Aorta (tissue), 5 donors: Measurements from ENCODE around the gene ANKRD33B. TPM values are rescaled to one million over a fixed set of nuclear protein-coding genes. Genes with fewer than 3 reads are reported as not detected.

Experiments
- ATAC-seq: fragments of 200-7000 bp; cut with Tn5 transposase; one replicate; pipeline ENCODE4 v1.9.1; 2022; ENCODE audit warnings: moderate library complexity; ENCODE audit not compliant: low FRiP score
- DNase-seq, 2 donors: peaks; one replicate each; pipeline ENCODE4 v3.0.0-alpha.2; 2020
- H3K27ac ChIP-seq, 2 donors: one replicate each; pipeline ENCODE4 v1.5.1; 2013; ENCODE audit warnings: low read length in 2 of 2, mild to moderate bottlenecking in 2 of 2, moderate library complexity in 2 of 2, control low read depth in 1 of 2, inconsistent platforms in 1 of 2, low read depth in 1 of 2
- H3K27me3 ChIP-seq, 2 donors: one replicate each; pipeline ENCODE4 v1.6.1; 2013; ENCODE audit warnings: control low read depth in 1 of 2, low read length in 1 of 2, mild to moderate bottlenecking in 1 of 2, moderate library complexity in 1 of 2; ENCODE audit not compliant: insufficient read depth in 2 of 2, control insufficient read depth in 1 of 2
- H3K36me3 ChIP-seq, 2 donors: one replicate each; pipeline ENCODE4 v1.6.1; 2013; ENCODE audit warnings: control low read depth in 1 of 2, low read length in 1 of 2, mild to moderate bottlenecking in 1 of 2; ENCODE audit not compliant: insufficient read depth in 2 of 2, control insufficient read depth in 1 of 2
- H3K4me1 ChIP-seq, 2 donors: one replicate each; pipeline ENCODE4 v1.6.1; 2013; ENCODE audit warnings: low read length in 2 of 2, control low read depth in 1 of 2, mild to moderate bottlenecking in 1 of 2, moderate library complexity in 1 of 2; ENCODE audit not compliant: insufficient read depth in 2 of 2, control insufficient read depth in 1 of 2
- H3K4me3 ChIP-seq, 2 donors: one replicate each; pipeline ENCODE4 v1.5.1; 2013; ENCODE audit warnings: low read length in 2 of 2, control low read depth in 1 of 2, mild to moderate bottlenecking in 1 of 2
- H3K9me3 ChIP-seq: one replicate; pipeline ENCODE4 v1.6.1; 2013; ENCODE audit warnings: mild to moderate bottlenecking, low read length; ENCODE audit not compliant: control insufficient read depth
- WGBS, 2 donors: extraction: QIAGEN DNeasy Blood & Tissue Kit; methylation state at CpG; one replicate each; pipeline ENCODE4 v1.1.7; 2013; 5-methylcytosine and 5-hydroxymethylcytosine counted together
- intact Hi-C, 2 donors: fragments of 100-400 bp; cut with DNase I; formaldehyde crosslinking; loops; one replicate each; pipeline versions ENCODE4 v1.14.2 to v1.15.0; 2022
- polyA plus RNA-seq, 2 donors: library from polyadenylated mRNA; stranded (reverse); fragments of 200-250 nt; gene quantifications; one replicate each; pipeline ENCODE4 v1.2.3, GENCODE V29; 2013
- total RNA-seq, 2 donors: library from RNA; stranded (reverse); fragmentation: NEBNext Ultra II Directional; extraction: Animal tissue kit (Norgen Biotek cat#: 25700); gene quantifications; one replicate each; pipeline ENCODE4 v1.2.1, GENCODE V29; 2021
- donor health status: healthy with polysubstance abuse.
- donor health status: Bipolar disorder and iron deficiency.
- donor health status: DM: no; HTN: no; CAD: no.
- donor health status: DM: no; HTN: no; CAD: no.
- donor health status: DM: yes; HTN: yes; CAD: no.

Gene ANKRD33B
- total and polyA plus RNA-seq, 4 donors: 0.75 to 4.9 (median 3.3) TPM

- ATAC-seq (no peak), DNase-seq (no peak)
- H3K4me3 ChIP-seq: no peak overlapping the region
- no peaks in the 10 kb centered on the region for H3K36me3 ChIP-seq
- intact Hi-C loops: no loop called here
- 94 to 100% methylated on average over 1 of the region's 1 CpG for WGBS, 2 donors
- H3K9me3 ChIP-seq: no peaks in the 10 kb centered on the region
- no peaks in the 10 kb centered on the region for H3K4me1 ChIP-seq
- H3K27me3 ChIP-seq: no peaks in the 10 kb centered on the region
- H3K27ac ChIP-seq: no peak overlapping the region
Measured at GRCh38 chr5:10669983-10670382, 106.1 kb downstream of the ANKRD33B start.

GRCh38 chr5:10671041-10672008 is 107.5 kb downstream of the ANKRD33B start:
- Histone ChIP-seq H3K36me3 (no peaks in the 10 kb centered on the region), H3K4me1 (no peaks in the 10 kb centered on the region), H3K27ac (no peak overlapping the region), H3K9me3 (no peaks in the 10 kb centered on the region), H3K4me3 (no peak overlapping the region), H3K27me3 (no peaks in the 10 kb centered on the region)
- ATAC-seq: no peak
- intact Hi-C loops: no loop called here
- DNase-seq: no peak
- 44 to 45% methylated on average over 14 of the region's 14 CpGs for WGBS, 2 donors

- intact Hi-C loops: no loop called here
- H3K4me3 ChIP-seq: no peak overlapping the region
- H3K27ac ChIP-seq: no peak overlapping the region
- no peak for ATAC-seq
- H3K27me3 ChIP-seq: no peaks in the 10 kb centered on the region
- no peaks in the 10 kb centered on the region for H3K4me1 ChIP-seq
- peaks cover 2% of the 10 kb centered on the region for H3K9me3 ChIP-seq
- WGBS, 2 donors: 81% methylated on average over 7 of the region's 7 CpGs
- DNase-seq: no peak
- peaks cover 0 to 1% of the 10 kb centered on the region in 2 donors for H3K36me3 ChIP-seq
Measured at GRCh38 chr5:10672146-10673016, 108.5 kb downstream of the ANKRD33B start.

- 84 to 86% methylated on average over 8 of the region's 8 CpGs for WGBS, 2 donors
- Histone ChIP-seq H3K27ac (no peak overlapping the region), H3K36me3 (peaks cover 0 to 4% of the 10 kb centered on the region in 2 donors), H3K4me3 (no peak overlapping the region), H3K4me1 (no peaks in the 10 kb centered on the region), H3K27me3 (no peaks in the 10 kb centered on the region), H3K9me3 (peaks cover 4% of the 10 kb centered on the region)
- DNase-seq: no peak
- no peak for ATAC-seq
- intact Hi-C loops: no loop called here
Measured at GRCh38 chr5:10673017-10673389, 109.1 kb downstream of the ANKRD33B start.

- Histone ChIP-seq H3K9me3 (peaks cover 4% of the 10 kb centered on the region), H3K36me3 (peaks cover 0 to 4% of the 10 kb centered on the region in 2 donors), H3K27me3 (no peaks in the 10 kb centered on the region), H3K27ac (no peak overlapping the region), H3K4me3 (no peak overlapping the region), H3K4me1 (no peaks in the 10 kb centered on the region)
- no peak for ATAC-seq
- DNase-seq: no peak
- intact Hi-C loops: no loop called here
- 75 to 76% methylated on average over 9 of the region's 9 CpGs for WGBS, 2 donors
Measured at GRCh38 chr5:10673407-10673806, 109.5 kb downstream of the ANKRD33B start.

- Histone ChIP-seq H3K4me1 (no peaks in the 10 kb centered on the region), H3K9me3 (peaks cover 4% of the 10 kb centered on the region), H3K36me3 (peaks cover 0 to 4% of the 10 kb centered on the region in 2 donors), H3K27ac (no peak overlapping the region), H3K27me3 (no peaks in the 10 kb centered on the region), H3K4me3 (no peak overlapping the region)
- 78 to 81% methylated on average over 11 of the region's 11 CpGs for WGBS, 2 donors
- ATAC-seq (no peak), DNase-seq (no peak)
- intact Hi-C loops: no loop called here
Measured at GRCh38 chr5:10674096-10674495, 110.2 kb downstream of the ANKRD33B start.

- Histone ChIP-seq H3K27ac (no peak overlapping the region), H3K27me3 (no peaks in the 10 kb centered on the region), H3K4me1 (no peaks in the 10 kb centered on the region), H3K36me3 (peaks cover 0 to 6% of the 10 kb centered on the region in 2 donors), H3K4me3 (no peak overlapping the region), H3K9me3 (peaks cover 4% of the 10 kb centered on the region)
- intact Hi-C loops: no loop called here
- DNase-seq: no peak
- WGBS, 2 donors: 42 to 45% methylated on average over 6 of the region's 6 CpGs
- no peak for ATAC-seq
Measured at GRCh38 chr5:10674582-10674981, 110.7 kb downstream of the ANKRD33B start.

- Histone ChIP-seq H3K4me3 (no peak overlapping the region), H3K27ac (no peak overlapping the region), H3K36me3 (peaks cover 5 to 10% of the 10 kb centered on the region in 2 donors), H3K9me3 (peaks cover 4% of the 10 kb centered on the region), H3K27me3 (no peaks in the 10 kb centered on the region), H3K4me1 (no peaks in the 10 kb centered on the region)
- ATAC-seq: no peak
- 84 to 89% methylated on average over 14 of the region's 14 CpGs for WGBS, 2 donors
- intact Hi-C loops: no loop called here
- no peak for DNase-seq
Measured at GRCh38 chr5:10675177-10675700, 111.4 kb downstream of the ANKRD33B start.
